PC-3 (cell line): ENCODE data around the gene PAIP2. TPM values are rescaled to one million over a fixed set of nuclear protein-coding genes. Genes with fewer than 3 reads are reported as not detected.

Experiments used
- ATAC-seq: fragments of 200-7000 bp; cut with Tn5 transposase; 2 replicates; pipeline ENCODE4 v1.9.1; 2020; ENCODE audit warnings: mild to moderate bottlenecking, moderate library complexity
- BruUV-seq: library from RNA; stranded (reverse); fragments of 400-500 nt; replicated peaks from 2 replicates; lab custom pipeline; 2021; lab: Mats Ljungman, UMichigan
- CTCF ChIA-PET: fragments of 300-600 bp; sonication (Branson Sonifier 250); formaldehyde crosslinking; loops from one replicate; lab custom pipeline; 2022; ENCODE audit warnings: antibody characterized with exemption; lab: Charles Lee
- POLR2A ChIA-PET: fragments of 300-600 bp; sonication (Branson Sonifier 250); formaldehyde crosslinking; loops from one replicate; lab custom pipeline; 2022; ENCODE audit warnings: antibody characterized with exemption; ENCODE audit not compliant: unreplicated experiment; lab: Charles Lee
- DNase-seq: peaks from one replicate; pipeline ENCODE4 v3.0.0-alpha.2; 2015
- H2AFZ ChIP-seq: fragments of 300-600 bp; sonication (generic); 2 replicates; pipeline ENCODE4 v1.6.0; 2016; ENCODE audit warnings: antibody characterized with exemption, low read length
- H3F3A ChIP-seq: fragments of 300-600 bp; sonication (generic); one replicate; pipeline ENCODE4 v1.6.0; 2017; ENCODE audit warnings: antibody characterized with exemption, low read length, control low read depth, mild to moderate bottlenecking; ENCODE audit not compliant: unreplicated experiment
- H3K27ac ChIP-seq: fragments of 300-600 bp; sonication (generic); 2 replicates; pipeline ENCODE4 v1.5.1; 2016; ENCODE audit warnings: mild to moderate bottlenecking, low read length
- H3K27me3 ChIP-seq: fragments of 300-600 bp; sonication (generic); 2 replicates; pipeline ENCODE4 v1.6.1; 2016; ENCODE audit warnings: low read length, mixed read lengths
- H3K36me3 ChIP-seq: fragments of 300-600 bp; sonication (generic); 2 replicates; pipeline ENCODE4 v1.6.1; 2016; ENCODE audit warnings: low read depth, mixed run types, low read length, mixed read lengths
- H3K4me1 ChIP-seq: fragments of 300-600 bp; sonication (generic); 2 replicates; pipeline ENCODE4 v1.5.1; 2016; ENCODE audit warnings: low read length; ENCODE audit not compliant: insufficient read depth
- H3K4me2 ChIP-seq: fragments of 300-600 bp; sonication (generic); 2 replicates; pipeline ENCODE4 v1.6.0; 2016; ENCODE audit warnings: low read length
- H3K4me3 ChIP-seq: fragments of 300-600 bp; sonication (generic); 2 replicates; pipeline ENCODE4 v1.5.1; 2016; ENCODE audit warnings: mild to moderate bottlenecking, low read length, mixed read lengths
- H3K79me2 ChIP-seq: fragments of 300-600 bp; sonication (generic); 2 replicates; pipeline ENCODE4 v1.6.1; 2017; ENCODE audit warnings: low read length, mixed read lengths
- H3K9ac ChIP-seq: fragments of 300-600 bp; sonication (generic); 2 replicates; pipeline ENCODE4 v1.6.0; 2016; ENCODE audit warnings: mild to moderate bottlenecking, low read length
- H3K9me2 ChIP-seq: fragments of 300-600 bp; sonication (generic); replicated peaks from 2 replicates; pipeline ENCODE4 v1.6.1; 2016; ENCODE audit warnings: mixed run types, low read length, mixed read lengths
- H3K9me3 ChIP-seq: fragments of 300-600 bp; sonication (generic); 2 replicates; pipeline ENCODE4 v1.6.1; 2016; ENCODE audit warnings: low read length, mixed read lengths
- H4K20me1 ChIP-seq: fragments of 300-600 bp; sonication (generic); 2 replicates; pipeline ENCODE4 v1.6.1; 2016; ENCODE audit warnings: low read length, mixed read lengths
- CTCF ChIP-seq: fragments of 300-600 bp; sonication (generic); conservative IDR thresholded peaks from 2 replicates; pipeline ENCODE4 v1.5.1; 2017; ENCODE audit warnings: antibody characterized with exemption, low read depth, mild to moderate bottlenecking, low read length
- EZH2 ChIP-seq: fragments of 300-600 bp; sonication (generic); IDR thresholded peaks from one replicate; pipeline ENCODE4 v1.6.1; 2017; ENCODE audit warnings: antibody characterized with exemption, mild to moderate bottlenecking, low read length; ENCODE audit not compliant: unreplicated experiment
- EZH2phosphoT487 ChIP-seq: fragments of 300-600 bp; sonication (generic); IDR thresholded peaks from 2 replicates; pipeline ENCODE4 v1.6.1; 2018; ENCODE audit warnings: mild to moderate bottlenecking, antibody characterized with exemption, low read length, borderline replicate concordance
- intact Hi-C: fragments of 100-400 bp; cut with micrococcal nuclease; formaldehyde crosslinking; loops from 2 replicates; pipeline ENCODE4 v1.9.0; 2023
- total RNA-seq: library from RNA; depleted of rRNA; stranded (reverse); fragments of >200 nt; gene quantifications from 2 replicates; pipeline ENCODE4 v1.2.3, GENCODE V29; 2014

The PAIP2 gene
- total RNA-seq, 1 experiment from 2014 or later: 35.1 TPM

- Histone ChIP-seq H4K20me1 (peaks cover 62% of the 10 kb centered on the region), H2AFZ (no peak overlapping the region), H3K27ac (no peak overlapping the region), H3K9me2 (no peaks in the 10 kb centered on the region), H3F3A (no peaks in the 10 kb centered on the region), H3K4me2 (peak overlapping the region; percentile 85), H3K27me3 (no peaks in the 10 kb centered on the region), H3K36me3 (0 out of 2 replicates have a peak, but pooled peaks cover 5% of the 10 kb centered on the region), H3K4me3 (peak overlapping the region; percentile 97), H3K79me2 (peaks cover 75% of the 10 kb centered on the region), H3K9ac (peak overlapping the region; percentile 100), H3K4me1 (peaks cover 21% of the 10 kb centered on the region; the same call in 1 of the 2 replicates), H3K9me3 (no peaks in the 10 kb centered on the region)
- DNase-seq: no peak
- ATAC-seq: no peak
- ChIA-PET POLR2A (no interaction called here), CTCF (no interaction called here)
- TF ChIP-seq EZH2phosphoT487 (no peak), CTCF (no peak), EZH2 (no peak)
- intact Hi-C loops: no loop called here
- BruUV-seq: no TSS peak
Observed at GRCh38 chr5:139295346-139296057, 46.2 kb upstream of the PAIP2 start.

- no peak overlapping the region; the same call in 1 of the 2 replicates for H3K9ac ChIP-seq
- ATAC-seq (no peak), DNase-seq (no peak)
- H3F3A ChIP-seq: no peaks in the 10 kb centered on the region
- intact Hi-C loops: no loop called here
- peak overlapping the region; percentile 85 for H3K4me2 ChIP-seq
- ChIA-PET CTCF (no interaction called here), POLR2A (no interaction called here)
- no peaks in the 10 kb centered on the region for H3K9me3 ChIP-seq
- no peaks in the 10 kb centered on the region for H3K9me2 ChIP-seq
- H3K4me3 ChIP-seq: peak overlapping the region; percentile 97; the same call in 1 of the 2 replicates
- no TSS peak for BruUV-seq
- peaks cover 69% of the 10 kb centered on the region for H4K20me1 ChIP-seq
- no peak for TF ChIP-seq EZH2phosphoT487
- no peak for TF ChIP-seq EZH2
- TF ChIP-seq CTCF: no peak
- 0 out of 2 replicates have a peak, but pooled peaks cover 5% of the 10 kb centered on the region for H3K36me3 ChIP-seq
- peaks cover 21% of the 10 kb centered on the region; the same call in 1 of the 2 replicates for H3K4me1 ChIP-seq
- H3K27ac ChIP-seq: no peak overlapping the region
- H3K79me2 ChIP-seq: peaks cover 82% of the 10 kb centered on the region
- no peak overlapping the region for H2AFZ ChIP-seq
- H3K27me3 ChIP-seq: no peaks in the 10 kb centered on the region
Observed at GRCh38 chr5:139296198-139296597, 45.5 kb upstream of the PAIP2 start.

- H3K27ac ChIP-seq: no peak overlapping the region
- peak overlapping the region; percentile 85 for H3K4me2 ChIP-seq
- BruUV-seq: no TSS peak
- peaks cover 21% of the 10 kb centered on the region; the same call in 1 of the 2 replicates for H3K4me1 ChIP-seq
- no peak for DNase-seq
- TF ChIP-seq EZH2 (no peak), CTCF (no peak), EZH2phosphoT487 (no peak)
- CTCF ChIA-PET: no interaction called here
- intact Hi-C loops: no loop called here
- no peak overlapping the region for H3K9ac ChIP-seq
- no peak overlapping the region for H2AFZ ChIP-seq
- H3K9me3 ChIP-seq: no peaks in the 10 kb centered on the region
- peaks cover 76% of the 10 kb centered on the region for H4K20me1 ChIP-seq
- 0 out of 2 replicates have a peak, but pooled peaks cover 6% of the 10 kb centered on the region for H3K36me3 ChIP-seq
- H3F3A ChIP-seq: no peaks in the 10 kb centered on the region
- no peak for ATAC-seq
- POLR2A ChIA-PET: no interaction called here
- H3K9me2 ChIP-seq: no peaks in the 10 kb centered on the region
- H3K4me3 ChIP-seq: 0 out of 2 replicates have a peak overlapping the region, but pooled peaks have one; percentile 97
- no peaks in the 10 kb centered on the region for H3K27me3 ChIP-seq
- peaks cover 89% of the 10 kb centered on the region for H3K79me2 ChIP-seq
Observed at GRCh38 chr5:139296862-139297326, 44.8 kb upstream of the PAIP2 start.
